Uterus (tissue), 4 donors: Measurements from ENCODE around the gene GGACT. TPM values are rescaled to one million over a fixed set of nuclear protein-coding genes. Genes with fewer than 3 reads are reported as not detected.

ENCODE experiments used
- DNase-seq, 2 donors: peaks; one replicate each; pipeline ENCODE4 v3.0.0-alpha.2; 2019 to 2020
- H3K27ac ChIP-seq, 2 donors: fragments of 200-600 bp; sonication (generic); 1 replicate in 1 of 2; 2 replicates in 1 of 2; pipeline ENCODE4 v1.5.1; 2016 to 2018
- H3K27me3 ChIP-seq, 2 donors: fragments of 200-600 bp; sonication (generic); one replicate each; pipeline ENCODE4 v1.5.1; 2018 to 2019; ENCODE audit warnings: control low read depth in 1 of 2
- H3K36me3 ChIP-seq, 2 donors: fragments of 200-600 bp; sonication (generic); one replicate each; pipeline ENCODE4 v1.5.1; 2019; ENCODE audit warnings: control low read depth in 1 of 2
- H3K4me1 ChIP-seq, 2 donors: fragments of 200-600 bp; sonication (generic); one replicate each; pipeline ENCODE4 v1.5.1; 2018 to 2019; ENCODE audit warnings: control low read depth in 1 of 2
- H3K4me3 ChIP-seq, 2 donors: fragments of 200-600 bp; sonication (generic); 1 replicate in 1 of 2; 2 replicates in 1 of 2; pipeline ENCODE4 v1.5.1; 2018 to 2019; ENCODE audit warnings: mild to moderate bottlenecking in 1 of 2
- H3K9me3 ChIP-seq, 2 donors: fragments of 200-600 bp; sonication (generic); one replicate each; pipeline ENCODE4 v1.5.1; 2019; ENCODE audit warnings: control low read depth in 1 of 2
- CTCF ChIP-seq, 4 experiments: fragments of 200-600 bp in 2 of 4; fragments of 450-650 bp in 2 of 4; sonication (generic) in 2 of 4; IDR thresholded peaks; one replicate each; pipeline ENCODE4 v1.5.1; 2016 to 2019; ENCODE audit warnings: antibody characterized with exemption in 4 of 4, mild to moderate bottlenecking in 2 of 4, moderate library complexity in 1 of 4
- POLR2A ChIP-seq, 2 donors: fragments of 450-650 bp; IDR thresholded peaks; one replicate each; pipeline ENCODE4 v1.6.1; 2016; ENCODE audit warnings: antibody characterized with exemption in 2 of 2, mild to moderate bottlenecking in 1 of 2, moderate library complexity in 1 of 2
- intact Hi-C: fragments of 100-400 bp; cut with DNase I; formaldehyde crosslinking; loops from one replicate; pipeline ENCODE4 v1.15.1; 2023; ENCODE audit warnings: low total_unique reads
- total RNA-seq, 4 donors: library from RNA; depleted of rRNA in 3 of 4; stranded (reverse); fragments of >200 nt in 3 of 4; gene quantifications; one replicate each; pipeline versions ENCODE4 v1.1.0 to v1.2.4, GENCODE V29; 2014 to 2023
- donor health status: DM: yes; HTN: yes; CAD: no.

The GGACT gene
- total RNA-seq, 4 donors from 2014 or later = 0.26 to 5.7 (median 1.1) TPM

GRCh38 chr13:100541897-100542825, 46.4 kb downstream of the GGACT start:
- intact Hi-C loops = no loop called here
- Histone ChIP-seq H3K27ac (no peak overlapping the region), H3K27me3 (no peaks in the 10 kb centered on the region), H3K36me3 (no peaks in the 10 kb centered on the region), H3K4me1 (no peaks in the 10 kb centered on the region), H3K4me3 (no peak overlapping the region), H3K9me3 (no peaks in the 10 kb centered on the region)
- no peak for TF ChIP-seq CTCF (IDR thresholded peaks at IDR 0.05)
- no peak for TF ChIP-seq POLR2A (IDR thresholded peaks at IDR 0.05)
- DNase-seq = no peak

GRCh38 chr13:100540621-100541020, 48.0 kb downstream of the GGACT start:
- no peaks in the 10 kb centered on the region for H3K27me3 ChIP-seq
- TF ChIP-seq CTCF (IDR thresholded peaks at IDR 0.05) = no peak
- no peak for TF ChIP-seq POLR2A (IDR thresholded peaks at IDR 0.05)
- no peaks in the 10 kb centered on the region for H3K36me3 ChIP-seq
- no peak overlapping the region for H3K4me3 ChIP-seq
- no peaks in the 10 kb centered on the region for H3K4me1 ChIP-seq
- intact Hi-C loops = no loop called here
- no peaks in the 10 kb centered on the region for H3K9me3 ChIP-seq
- H3K27ac ChIP-seq = no peak overlapping the region
- no peak for DNase-seq

GRCh38 chr13:100537951-100538462, 50.6 kb downstream of the GGACT start:
- DNase-seq = no peak
- TF ChIP-seq CTCF (IDR thresholded peaks at IDR 0.05) = no peak
- TF ChIP-seq POLR2A (IDR thresholded peaks at IDR 0.05) = no peak
- Histone ChIP-seq H3K36me3 (no peaks in the 10 kb centered on the region), H3K27me3 (no peaks in the 10 kb centered on the region), H3K4me3 (no peak overlapping the region), H3K9me3 (no peaks in the 10 kb centered on the region), H3K27ac (no peak overlapping the region), H3K4me1 (no peaks in the 10 kb centered on the region)
- intact Hi-C loops = no loop called here

- Histone ChIP-seq H3K4me1 (no peaks in the 10 kb centered on the region), H3K36me3 (no peaks in the 10 kb centered on the region), H3K9me3 (no peaks in the 10 kb centered on the region), H3K27ac (no peak overlapping the region), H3K27me3 (no peaks in the 10 kb centered on the region), H3K4me3 (no peak overlapping the region)
- no peak for TF ChIP-seq POLR2A (IDR thresholded peaks at IDR 0.05)
- no peak for TF ChIP-seq CTCF (IDR thresholded peaks at IDR 0.05)
- DNase-seq = no peak
- intact Hi-C loops = no loop called here
Measured at GRCh38 chr13:100537486-100537885, 51.1 kb downstream of the GGACT start.

- no peak overlapping the region for H3K27ac ChIP-seq
- H3K4me3 ChIP-seq = no peak overlapping the region
- H3K36me3 ChIP-seq = no peaks in the 10 kb centered on the region
- TF ChIP-seq CTCF (IDR thresholded peaks at IDR 0.05) (no peak), POLR2A (IDR thresholded peaks at IDR 0.05) (no peak)
- no peak for DNase-seq
- H3K27me3 ChIP-seq = no peaks in the 10 kb centered on the region
- no peaks in the 10 kb centered on the region for H3K9me3 ChIP-seq
- no peaks in the 10 kb centered on the region for H3K4me1 ChIP-seq
- intact Hi-C loops = no loop called here
Measured at GRCh38 chr13:100536643-100537180, 51.9 kb downstream of the GGACT start.
